HG02840 (cell line): ENCODE measurements around the gene TFAP2A.

Source experiments
- ATAC-seq: cut with Tn5 transposase; IDR thresholded peaks from one replicate; pipeline ENCODE4 v1.9.1; 2021; ENCODE audit warnings: mild to moderate bottlenecking, moderate library complexity, moderate number of reproducible peaks; ENCODE audit not compliant: unreplicated experiment, low FRiP score

Gene TFAP2A

DNA sequence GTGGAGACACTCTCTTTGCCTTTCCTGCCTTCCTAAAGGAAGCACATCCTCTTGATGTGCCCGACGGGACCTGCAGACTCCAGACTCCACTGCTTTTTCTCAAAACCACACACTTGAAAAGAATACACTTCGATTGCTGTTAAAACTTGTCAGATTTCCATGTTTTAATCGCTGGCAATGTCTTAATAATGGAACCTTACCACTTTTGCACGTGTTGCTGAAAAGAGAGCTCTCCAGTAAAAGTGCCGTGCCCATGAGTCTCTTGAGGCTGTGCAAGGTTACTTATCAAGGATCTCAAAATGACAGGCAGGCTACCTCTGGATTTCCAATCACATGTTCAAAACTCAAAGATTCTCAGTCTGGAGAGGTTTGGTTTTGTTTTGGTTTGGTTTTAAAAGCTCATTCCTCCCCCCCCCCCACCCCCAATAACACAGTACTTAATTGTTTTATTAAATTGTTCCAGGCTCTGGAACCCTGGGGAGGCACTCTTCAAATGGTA, 12.0 kb upstream of the TFAP2A start:
- ATAC-seq = no peak

DNA sequence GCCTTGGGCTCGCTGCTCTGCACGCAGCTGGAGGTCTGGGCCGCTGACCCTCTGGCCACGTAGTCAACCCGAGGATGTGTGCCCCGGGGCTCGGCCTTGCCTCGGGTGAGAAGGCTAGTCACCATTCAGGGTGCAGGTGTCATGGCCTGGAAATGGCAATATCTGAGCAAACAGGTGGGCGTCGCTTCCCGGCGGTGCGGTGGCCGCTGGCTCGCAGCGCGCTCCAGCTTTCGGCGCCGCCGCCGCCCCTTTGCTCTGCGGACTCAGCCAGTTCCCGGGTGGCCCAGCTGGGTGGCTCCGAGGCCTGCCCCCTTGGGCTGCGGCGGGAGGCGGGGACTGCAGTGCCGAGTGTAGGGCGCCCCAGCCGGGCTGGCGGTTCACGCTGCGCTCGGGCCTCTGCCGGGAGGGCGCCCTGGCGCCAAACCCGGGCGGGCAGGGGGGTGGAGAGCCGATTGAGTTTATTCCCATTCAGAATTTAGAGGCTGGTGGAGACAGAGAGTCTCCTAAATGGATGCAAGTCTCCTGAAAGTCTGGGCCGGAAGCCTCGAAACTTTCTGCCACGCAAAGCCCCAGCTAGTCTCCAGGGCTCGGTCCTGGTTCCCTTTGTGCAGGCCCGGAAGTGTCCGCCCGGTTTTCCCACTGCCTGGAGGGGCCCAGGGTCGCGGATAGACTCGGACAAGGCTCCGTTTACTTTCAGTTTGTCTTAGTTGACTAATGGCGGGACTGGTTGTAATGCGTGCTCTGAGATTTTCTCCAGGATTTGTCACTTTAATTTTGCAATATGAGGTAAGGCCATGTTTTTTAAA, 11.3 kb upstream of the TFAP2A start:
- no peak for ATAC-seq

DNA sequence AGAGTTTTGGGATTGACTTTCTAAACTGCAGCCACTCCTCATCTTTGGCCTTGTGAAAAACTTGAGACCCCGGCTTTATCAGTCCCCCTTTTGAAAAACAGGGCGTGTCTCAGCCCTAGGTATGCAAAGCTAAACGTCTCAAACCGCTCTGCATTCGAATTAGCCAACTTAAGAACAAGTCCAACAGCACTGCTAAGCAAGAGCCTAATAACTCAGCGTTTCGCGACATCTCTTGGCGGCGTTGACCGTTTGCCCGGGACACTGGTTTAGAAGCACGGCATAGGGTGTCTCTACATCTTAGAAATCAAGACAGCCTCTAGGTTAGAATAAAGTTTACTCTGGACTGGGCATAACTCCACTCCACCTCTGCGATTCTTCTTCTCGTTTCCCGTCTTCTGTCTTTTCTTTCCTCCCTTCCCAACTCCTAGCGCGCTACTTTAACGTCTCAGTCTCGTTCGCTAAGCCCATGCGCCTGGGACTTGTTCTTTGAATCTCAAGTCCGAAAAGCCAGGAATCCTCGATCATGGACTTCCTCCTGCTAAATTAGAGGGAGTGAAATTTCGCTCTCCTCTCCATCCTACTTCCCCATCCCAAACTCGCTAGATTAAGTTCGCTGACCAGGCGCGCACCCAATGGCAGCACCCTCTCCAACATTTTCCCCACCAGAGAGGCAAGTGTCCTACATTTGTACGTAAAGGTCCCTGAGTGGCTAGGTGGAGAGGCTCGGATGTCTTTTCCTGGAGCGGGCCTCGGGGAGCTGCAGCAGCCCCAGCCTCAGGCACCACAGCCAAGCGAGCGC, 10.5 kb upstream of the TFAP2A start:
- ATAC-seq = no peak

DNA sequence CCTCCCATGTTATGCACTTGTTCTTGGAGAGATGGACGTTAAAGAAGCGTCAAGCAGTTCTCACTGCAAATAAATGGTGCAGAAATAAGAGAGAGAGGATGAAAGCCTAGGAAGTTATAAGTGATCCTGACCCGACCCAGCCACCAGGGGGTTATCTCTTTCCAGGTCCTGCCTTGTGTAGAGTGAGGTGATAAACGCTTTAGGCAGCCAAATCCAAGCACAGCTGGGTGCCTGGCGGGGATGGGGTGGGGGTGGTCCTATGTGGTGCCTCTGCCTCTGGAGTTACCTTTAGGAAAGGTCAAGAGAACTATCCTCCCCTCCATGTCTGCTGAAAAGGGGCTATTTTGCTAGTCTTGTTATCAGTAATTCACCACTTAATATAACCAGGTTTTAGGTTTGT, 9.2 kb upstream of the TFAP2A start:
- ATAC-seq = no peak

DNA sequence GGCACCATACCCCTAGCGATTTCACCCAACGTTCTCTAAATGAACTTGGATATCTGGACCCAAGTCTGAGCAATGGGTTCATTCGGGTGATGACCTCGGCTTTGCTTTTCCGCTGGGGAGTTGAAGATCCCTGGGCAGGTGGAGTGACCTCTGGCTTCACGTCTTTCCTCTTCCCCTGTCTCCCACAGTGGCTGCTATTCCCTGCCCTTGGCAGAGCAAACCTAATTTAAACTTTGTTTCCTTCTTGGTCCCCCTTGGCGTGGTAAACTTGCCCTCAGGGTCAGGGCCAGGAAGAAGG, 7.8 kb upstream of the TFAP2A start:
- no peak for ATAC-seq

DNA sequence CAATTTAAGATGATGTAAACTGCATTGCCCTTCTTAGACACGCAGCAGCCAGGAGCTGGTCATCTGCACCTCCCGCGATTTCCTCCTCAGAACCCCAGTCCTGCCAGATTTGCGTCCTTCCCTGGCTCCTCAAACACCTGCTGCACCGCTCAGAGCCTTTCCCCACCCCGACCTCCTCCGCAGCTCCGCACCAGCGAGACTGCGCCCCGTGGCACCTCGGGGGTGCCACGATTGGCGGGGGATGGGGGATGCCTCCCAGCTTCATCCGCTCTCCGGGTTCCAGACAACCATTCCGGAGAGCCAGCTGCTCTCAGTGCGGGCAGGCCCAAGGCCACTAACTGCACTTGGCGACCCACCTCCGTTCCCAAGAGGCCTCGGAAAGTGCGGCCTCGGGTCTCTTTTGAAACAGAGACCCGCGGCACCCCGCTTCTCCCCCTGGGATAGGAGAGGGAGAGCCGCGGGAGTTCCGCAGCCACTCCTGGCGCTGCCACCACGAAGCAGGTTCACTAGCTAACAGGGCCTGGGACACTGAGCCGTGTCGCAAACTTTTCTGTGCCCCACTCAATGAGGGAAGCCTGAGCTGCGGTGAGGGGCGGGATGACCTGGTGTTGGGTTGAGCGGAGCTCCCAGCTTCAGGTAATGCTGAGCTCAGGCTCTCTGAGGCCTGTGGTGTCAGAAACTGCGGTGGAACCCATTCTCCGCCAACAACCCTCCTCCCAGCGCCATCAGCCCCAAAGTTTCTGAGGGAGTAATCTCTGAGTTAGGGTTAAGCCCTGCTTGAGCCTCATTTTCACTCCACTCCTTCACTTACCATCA, 7.3 kb upstream of the TFAP2A start:
- ATAC-seq = no peak

DNA sequence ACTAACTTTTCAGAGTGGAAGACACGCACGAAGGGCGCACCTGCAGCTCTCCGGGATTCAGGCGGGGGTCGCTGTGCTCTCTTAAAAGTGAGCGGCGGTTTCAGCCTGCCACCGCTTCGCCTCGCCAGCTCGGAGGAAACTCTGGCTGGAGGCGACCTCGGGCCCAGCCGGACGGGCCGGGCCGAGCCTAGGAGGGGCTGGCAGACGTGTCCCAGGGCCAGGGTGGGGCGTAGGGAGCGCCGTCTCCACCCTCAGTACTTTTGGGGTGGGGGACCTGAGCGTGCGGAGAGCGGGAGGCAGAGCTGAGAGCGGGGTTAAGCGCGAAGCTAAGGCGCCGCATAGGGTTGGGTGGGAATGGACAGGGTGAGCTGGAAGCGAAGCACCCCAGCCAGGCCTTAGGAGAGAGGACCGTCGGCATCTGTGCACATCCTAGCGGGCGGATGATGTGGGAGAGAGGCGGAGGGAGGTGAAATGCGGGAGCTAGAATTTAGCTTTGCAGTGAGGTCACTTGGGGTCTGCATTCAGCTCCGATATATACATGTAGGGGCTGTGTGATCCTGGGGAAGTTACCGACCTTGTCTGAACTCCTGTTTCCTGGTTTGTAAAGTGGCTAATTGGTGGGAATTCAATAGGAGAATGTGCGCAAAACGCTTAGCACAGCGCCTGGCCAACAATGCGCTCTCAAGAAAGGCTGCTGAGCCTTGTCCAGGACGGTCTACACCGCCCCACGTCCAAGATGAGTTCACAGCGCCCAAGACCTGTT, 6.5 kb upstream of the TFAP2A start:
- no peak for ATAC-seq

DNA sequence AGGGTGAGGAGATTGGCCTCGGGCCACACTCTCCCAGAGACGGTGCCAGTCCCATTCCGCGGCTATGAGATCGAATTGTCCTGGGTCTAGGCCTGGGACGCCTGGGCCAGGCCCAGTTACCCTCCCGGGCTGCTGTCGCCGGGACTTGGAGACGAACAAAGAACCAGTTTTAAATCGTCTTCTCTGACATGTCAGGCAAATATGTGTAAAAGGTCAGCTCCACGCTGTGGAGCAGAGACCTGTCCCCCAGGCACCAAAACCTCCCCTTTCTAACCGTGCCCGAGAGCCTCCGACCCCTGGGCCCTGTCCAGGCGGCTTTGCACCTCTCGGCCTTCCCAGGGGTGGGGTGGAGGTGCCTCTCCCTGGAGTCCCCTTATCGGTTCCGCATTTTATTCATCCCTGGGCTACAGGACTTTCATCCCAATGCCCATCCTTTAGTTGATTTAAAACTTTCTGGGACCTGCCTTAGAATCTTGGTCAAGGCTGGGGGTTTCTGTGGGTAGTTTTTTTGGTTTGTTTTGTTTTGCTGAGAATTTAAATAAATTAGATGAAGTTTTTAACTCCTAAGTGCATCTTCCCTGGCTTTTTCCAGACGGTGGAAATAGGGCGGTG, 5.8 kb upstream of the TFAP2A start:
- ATAC-seq = no peak

DNA sequence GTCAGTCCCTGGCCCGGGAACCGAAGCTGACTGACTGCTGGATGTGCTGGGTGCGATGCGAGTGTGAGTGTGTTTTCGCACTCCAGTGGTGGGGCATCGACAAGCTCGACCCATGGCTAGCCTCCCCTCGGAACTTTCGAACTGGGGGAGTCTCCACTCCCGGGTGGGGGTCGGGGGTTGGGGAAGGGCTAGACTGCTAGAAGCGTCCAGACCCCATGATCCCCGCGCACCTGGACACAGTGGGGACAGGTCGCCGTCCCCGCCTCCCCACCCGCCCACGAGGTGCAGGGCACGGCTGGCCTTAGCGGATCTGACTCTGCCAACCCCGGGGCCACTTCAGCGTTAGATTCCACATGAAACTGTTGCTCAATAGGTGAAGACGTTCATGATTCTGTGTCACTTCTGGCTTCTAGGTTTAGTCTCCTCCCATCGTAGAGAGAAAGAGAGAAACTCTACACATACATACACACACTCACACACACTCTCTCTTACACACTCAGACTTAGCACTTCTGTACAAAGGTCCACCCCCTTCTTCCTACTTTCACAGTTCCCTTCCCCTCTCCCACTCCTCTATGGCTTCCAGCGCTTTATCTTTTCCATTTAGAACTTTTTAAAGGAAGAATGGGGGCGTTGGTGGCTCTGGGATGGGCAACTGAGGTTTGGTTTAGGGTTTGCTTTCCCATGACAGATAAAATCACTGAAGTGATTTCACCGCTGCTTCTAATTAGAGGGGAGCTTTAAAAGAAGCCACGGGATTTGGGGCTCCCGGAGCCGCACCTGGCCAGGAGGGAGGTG, 5.1 kb upstream of the TFAP2A start:
- no peak for ATAC-seq

DNA sequence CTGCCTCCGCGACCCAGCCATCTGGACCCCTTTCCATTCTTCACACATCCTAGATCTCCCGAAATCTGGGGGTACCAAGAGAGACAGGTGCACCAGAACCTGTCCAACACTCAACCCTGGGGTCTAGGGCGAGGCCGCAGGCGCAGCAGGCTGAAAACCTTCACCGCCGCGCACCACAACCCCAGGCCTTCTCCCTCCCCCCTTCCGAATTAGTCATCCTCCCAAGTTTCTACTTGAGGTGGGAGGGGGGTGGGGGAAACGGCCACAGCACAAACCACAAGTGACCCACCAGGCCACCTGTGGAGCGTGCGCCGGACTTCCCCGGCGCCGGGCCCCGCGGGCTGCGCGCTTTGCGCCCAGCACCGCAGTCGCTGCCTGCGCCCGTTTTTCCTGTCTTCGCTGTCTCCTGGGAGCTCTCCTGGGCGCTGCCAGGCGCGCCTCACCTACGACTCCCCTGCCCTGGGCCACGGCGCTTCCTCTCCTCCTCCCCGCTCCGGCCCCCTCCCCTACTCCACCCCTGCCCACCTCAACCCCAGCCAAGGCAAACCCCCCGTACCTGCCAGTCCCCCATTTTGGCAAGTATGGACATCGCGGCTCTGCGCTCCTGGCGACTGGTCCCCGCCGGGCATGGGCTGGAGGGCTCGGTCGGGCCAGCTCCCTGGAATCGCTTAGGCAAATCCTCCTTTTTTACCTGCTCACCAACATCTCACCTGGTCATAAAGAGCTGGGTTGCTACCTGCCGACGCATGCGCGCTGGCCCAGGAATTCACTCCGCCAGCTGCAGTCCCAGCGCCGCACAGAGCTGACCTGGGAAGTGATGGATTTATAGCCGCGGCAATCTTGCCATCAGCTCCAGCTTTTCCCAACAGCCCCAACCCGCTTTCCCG, 4.2 kb upstream of the TFAP2A start:
- ATAC-seq = no peak

DNA sequence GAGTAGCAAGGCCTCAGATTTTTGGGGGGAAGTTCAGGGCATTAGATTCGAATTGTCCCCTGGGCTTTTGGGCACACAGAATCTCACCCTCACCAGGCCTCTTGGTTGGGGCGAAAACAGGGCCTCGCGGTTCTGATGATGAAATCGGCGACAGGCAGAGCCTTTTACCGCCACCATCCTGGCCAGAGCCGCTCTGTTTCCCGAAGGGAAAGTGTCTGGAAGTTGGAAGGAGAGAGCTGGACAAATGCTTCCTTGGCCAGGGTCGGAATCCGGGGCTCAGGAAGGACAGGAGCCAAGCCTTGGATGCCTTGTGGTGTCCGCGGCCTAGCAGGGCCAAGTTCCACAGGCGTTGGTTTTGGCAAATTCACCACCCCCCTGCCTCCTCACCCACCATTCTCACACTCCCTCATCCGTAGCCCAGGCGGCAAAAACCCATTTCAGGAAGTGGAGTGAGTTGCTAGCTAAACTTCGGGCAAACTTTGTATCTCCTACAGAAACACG, 3.5 kb upstream of the TFAP2A start:
- ATAC-seq = no peak

DNA sequence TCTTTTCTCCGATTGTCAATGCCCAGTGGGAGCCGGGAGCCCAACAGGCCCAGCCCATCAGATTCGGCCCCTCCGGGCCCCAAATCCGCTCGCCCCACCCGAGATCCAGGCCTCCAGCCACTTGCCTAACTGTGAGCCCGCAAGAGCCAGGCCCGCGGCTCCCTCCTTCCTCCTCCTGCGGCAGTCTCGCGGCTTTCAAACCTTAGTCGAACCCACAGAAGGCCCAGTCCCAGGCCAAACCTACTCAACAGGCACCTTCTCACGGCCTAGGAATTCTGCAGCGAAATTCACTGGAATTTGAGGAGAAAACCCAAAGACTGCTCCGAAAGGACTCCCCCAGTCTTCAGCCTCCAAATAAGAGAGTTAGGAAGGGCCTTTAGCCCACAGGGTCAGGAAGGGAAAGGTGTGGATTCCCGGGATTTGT, 2.8 kb upstream of the TFAP2A start:
- no peak for ATAC-seq

DNA sequence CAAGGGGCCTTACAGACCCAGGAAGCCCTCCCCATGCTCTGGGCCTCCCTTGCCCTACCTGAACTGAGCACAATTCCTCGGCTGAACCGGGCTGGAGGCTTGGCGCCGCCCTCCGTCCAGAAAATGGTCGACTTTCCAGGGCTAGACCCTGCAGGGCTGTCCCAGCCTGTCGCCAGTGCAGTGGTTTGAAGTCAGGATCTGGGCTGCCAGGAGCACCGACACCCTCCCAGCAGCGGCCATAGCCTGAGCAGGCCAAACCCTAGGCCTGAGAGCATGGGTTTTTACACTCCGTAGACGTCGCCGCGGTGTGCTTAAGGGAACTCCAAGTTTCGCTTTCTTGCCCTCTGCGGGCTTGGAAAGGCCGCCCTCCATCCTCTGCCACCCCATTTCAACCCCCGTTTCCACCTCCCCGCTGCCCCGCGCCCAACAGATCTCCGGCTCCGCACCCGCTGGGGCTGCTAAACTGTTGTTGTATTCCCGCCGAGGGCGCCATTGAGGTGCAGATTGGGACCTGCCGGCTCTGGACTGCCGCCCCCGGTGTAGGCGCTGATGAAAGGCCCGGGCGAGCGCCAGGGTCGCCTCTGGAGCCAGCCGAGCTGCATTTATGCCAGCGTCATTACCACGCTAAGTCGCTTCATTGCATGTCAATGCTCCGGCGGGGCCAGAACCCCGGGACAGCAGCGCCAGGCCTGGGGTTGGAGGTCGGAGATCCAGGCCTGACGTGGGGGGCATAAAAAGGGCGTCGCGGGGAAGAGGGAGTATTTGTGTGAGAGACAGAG, 2.2 kb upstream of the TFAP2A start:
- ATAC-seq = no peak

DNA sequence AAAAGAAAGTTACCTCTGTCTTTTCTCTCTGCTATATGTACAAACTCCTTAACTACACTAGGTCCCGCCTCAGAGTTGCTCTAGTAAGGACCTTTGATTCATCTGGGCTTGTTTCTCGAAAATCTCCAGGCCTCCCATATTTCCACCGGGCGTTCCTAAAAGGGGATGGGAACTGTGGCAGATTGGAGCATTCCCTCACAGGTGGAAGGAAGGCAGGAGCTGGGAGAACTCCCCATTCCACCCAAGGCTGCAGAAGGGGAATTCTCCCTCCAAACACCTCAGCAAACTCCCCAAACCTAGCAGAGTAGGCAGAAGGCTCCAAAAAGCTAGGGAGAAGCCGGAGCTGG, 1.6 kb upstream of the TFAP2A start:
- ATAC-seq = no peak

DNA sequence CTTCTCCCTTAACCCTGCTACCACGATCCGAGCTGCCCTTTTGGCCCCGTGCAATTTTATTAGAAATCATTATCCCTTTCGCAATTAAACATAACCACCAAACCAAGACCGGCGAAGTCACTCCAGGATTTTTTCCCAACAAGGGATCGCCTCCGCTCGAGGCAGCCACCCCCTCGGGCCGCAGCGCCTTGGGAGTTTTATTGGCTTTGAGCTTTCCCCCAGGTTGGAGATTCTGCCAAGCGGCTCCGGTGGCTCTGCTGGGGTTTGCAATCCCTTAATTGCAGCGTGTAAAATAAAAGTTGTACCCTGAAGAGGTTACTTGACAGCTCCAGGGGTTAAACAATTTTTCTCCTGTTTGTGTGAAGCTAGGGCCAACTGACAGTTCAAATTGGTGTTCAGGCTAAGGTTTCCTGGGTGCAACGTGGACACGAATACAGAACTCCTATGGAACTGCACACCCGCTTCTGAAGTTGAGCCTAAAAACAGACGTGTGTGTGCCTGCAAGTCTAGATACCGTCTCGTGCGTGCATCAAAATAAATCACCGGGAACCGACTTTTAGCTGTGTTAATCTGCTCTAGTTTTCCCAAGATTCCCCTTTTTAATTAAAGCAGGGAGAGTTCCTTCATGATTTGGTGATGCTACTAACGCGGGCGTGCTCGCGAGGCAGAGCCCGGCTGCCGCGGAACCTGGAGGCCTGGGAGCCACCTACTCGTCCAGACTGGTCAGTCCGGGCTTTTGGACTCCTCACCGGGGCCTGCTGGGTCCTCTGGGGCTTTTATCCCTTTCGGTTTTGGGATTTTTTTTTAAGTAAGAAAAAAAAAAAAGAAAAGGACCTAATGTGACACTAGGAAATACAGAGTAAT, 975 bp upstream of the TFAP2A start:
- no peak for ATAC-seq
